Measurements from ENCODE around the gene FAM209A.
"Not testable (repeated sequence)": the region's sequence is repeated elsewhere in the genome, so short reads cannot be mapped to it uniquely, and the experiment has no call there.

The FAM209A gene, protein sequence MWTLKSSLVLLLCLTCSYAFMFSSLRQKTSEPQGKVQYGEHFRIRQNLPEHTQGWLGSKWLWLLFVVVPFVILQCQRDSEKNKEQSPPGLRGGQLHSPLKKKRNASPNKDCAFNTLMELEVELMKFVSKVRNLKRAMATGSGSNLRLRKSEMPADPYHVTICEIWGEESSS

DNA sequence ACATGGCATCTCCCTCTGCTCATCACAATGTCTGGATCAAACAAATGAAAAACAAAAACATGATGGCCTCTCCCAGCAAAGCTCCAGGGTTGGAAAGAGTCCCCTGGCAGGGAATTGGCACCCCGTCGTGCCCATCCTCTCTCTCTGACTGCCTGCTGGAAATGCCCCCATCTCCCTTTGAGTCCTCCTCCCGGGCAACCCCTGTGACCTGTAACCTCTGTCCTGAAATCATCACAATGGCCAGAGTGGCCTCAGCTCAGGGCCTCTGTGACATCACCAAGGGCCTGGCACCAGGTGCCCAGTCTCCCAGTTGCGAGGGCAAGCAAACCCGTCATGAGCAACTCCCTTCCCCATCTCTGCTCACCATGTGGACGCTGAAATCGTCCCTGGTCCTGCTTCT lies at the start of gene FAM209A:
Gene FAM209A (plus strand): TSS at position 301 of the 400 bp plus-strand sequence. CDS start 65 bp downstream, at position 366.
- not testable (repeated sequence) for H3K4me3 ChIP-seq (ENCODE audit: low read depth, low read length)

- no peak overlapping the region for H3K4me3 ChIP-seq (ENCODE audit: low read depth, low read length)
- TF ChIP-seq CTCF (IDR thresholded peaks at IDR 0.05; ENCODE audit: borderline replicate concordance, insufficient read depth, low read depth, low read length), result no peak
Observed at GRCh38 chr20:56483970-56484369, 40.6 kb upstream of the FAM209A start.

DNA sequence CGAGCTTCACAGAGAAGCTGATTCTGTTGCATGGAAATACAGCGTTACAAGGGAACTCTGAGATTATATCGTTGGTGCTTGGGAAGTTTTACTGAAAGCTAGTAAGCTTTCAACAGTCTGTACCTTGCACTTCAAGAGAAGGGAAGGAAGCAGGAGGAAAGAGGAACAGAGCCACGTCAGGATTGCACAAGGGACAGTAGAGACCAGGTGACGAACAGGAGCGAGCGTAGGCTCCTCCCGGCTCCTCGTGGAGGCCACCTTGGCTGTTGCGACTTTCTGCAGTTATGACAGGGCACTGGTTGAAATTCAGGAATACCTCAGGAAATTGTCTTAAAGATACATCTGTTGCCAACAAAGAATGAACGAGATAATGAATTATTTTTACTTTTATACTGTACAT lies 37.3 kb upstream of the FAM209A start:
- no peak for TF ChIP-seq CTCF (IDR thresholded peaks at IDR 0.05; ENCODE audit: borderline replicate concordance, insufficient read depth, low read depth, low read length)
- no peak overlapping the region for H3K4me3 ChIP-seq (ENCODE audit: low read depth, low read length)

- TF ChIP-seq CTCF (IDR thresholded peaks at IDR 0.05; ENCODE audit: borderline replicate concordance, insufficient read depth, low read depth, low read length), result no peak
- no peak overlapping the region for H3K4me3 ChIP-seq (ENCODE audit: low read depth, low read length)
Observed at GRCh38 chr20:56488566-56488965, 36.0 kb upstream of the FAM209A start.

DNA sequence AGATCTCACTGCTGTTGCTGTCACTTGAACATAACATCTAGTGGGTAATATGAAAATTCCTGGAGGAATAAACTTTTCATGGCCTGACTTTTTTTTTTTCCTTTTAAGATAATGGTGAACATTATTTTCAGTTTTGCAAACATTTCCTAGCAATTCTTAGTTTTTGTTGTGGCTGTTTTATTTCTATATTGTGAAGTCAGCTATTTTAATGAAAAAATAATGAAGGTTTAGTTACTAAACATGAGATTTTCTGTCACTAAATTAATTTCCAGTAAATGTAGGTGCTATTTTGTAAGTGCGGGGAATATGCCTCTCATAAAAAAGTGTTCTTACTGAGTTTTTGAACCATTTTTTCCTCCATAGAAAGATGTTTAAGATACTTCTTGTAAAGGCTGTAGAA lies 23.4 kb upstream of the FAM209A start:
- no peak overlapping the region for H3K4me3 ChIP-seq (ENCODE audit: low read depth, low read length)
- no peak for TF ChIP-seq CTCF (IDR thresholded peaks at IDR 0.05; ENCODE audit: borderline replicate concordance, insufficient read depth, low read depth, low read length)

- no peak for TF ChIP-seq CTCF (IDR thresholded peaks at IDR 0.05; ENCODE audit: borderline replicate concordance, insufficient read depth, low read depth, low read length)
- no peak overlapping the region for H3K4me3 ChIP-seq (ENCODE audit: low read depth, low read length)
Observed at GRCh38 chr20:56503916-56504315, 20.6 kb upstream of the FAM209A start.

- TF ChIP-seq CTCF (IDR thresholded peaks at IDR 0.05; ENCODE audit: borderline replicate concordance, insufficient read depth, low read depth, low read length), result peak; percentile 57
- H3K4me3 ChIP-seq (ENCODE audit: low read depth, low read length), result no peak overlapping the region
Observed at GRCh38 chr20:56504373-56505005, 20.1 kb upstream of the FAM209A start.
